ENCODE results near the gene SORCS3. TPM values are rescaled to one million over a fixed set of nuclear protein-coding genes. Genes with fewer than 3 reads are reported as not detected.

The SORCS3 gene
- total and polyA plus RNA-seq, 2 of the 4 experiments (the other 2 are of a cell fraction), result not detected

GRCh38 chr10:104601166-104601565, 39.9 kb upstream of the SORCS3 start:
- Histone ChIP-seq H3K4me3 (ENCODE audit: insufficient read depth, low read depth, low read length) (no peak overlapping the region), H2AK5ac (ENCODE audit: low read depth, low read length) (no peak overlapping the region), H4K91ac (ENCODE audit: insufficient read depth, low read depth, low read length) (no peak overlapping the region), H2BK5ac (ENCODE audit: low read depth, low read length, poor library complexity, severe bottlenecking) (no peak overlapping the region), H3K36me3 (ENCODE audit: control insufficient read depth, insufficient read depth, low read length) (no peaks in the 10 kb centered on the region), H3K27me3 (ENCODE audit: control insufficient read depth, insufficient read depth, low read length) (no peaks in the 10 kb centered on the region; the same call in 1 of the 2 replicates), H4K20me1 (ENCODE audit: insufficient read depth, low read length) (no peaks in the 10 kb centered on the region), H3K18ac (ENCODE audit: low read depth, low read length) (no peak overlapping the region), H3K4me2 (ENCODE audit: low read depth, low read length) (no peak overlapping the region), H3K4me1 (ENCODE audit: control insufficient read depth, insufficient read depth, low read length) (no peaks in the 10 kb centered on the region), H4K5ac (ENCODE audit: low read depth, low read length) (no peak overlapping the region), H3K4ac (ENCODE audit: low read depth, low read length) (no peak overlapping the region), H3K14ac (replicated peaks; ENCODE audit: low read depth, low read length) (no peak overlapping the region), H2BK15ac (ENCODE audit: low read depth, low read length) (no peak overlapping the region), H3K9me1 (ENCODE audit: insufficient read depth, low read length) (no peaks in the 10 kb centered on the region), H2BK20ac (ENCODE audit: low read depth, low read length) (no peak overlapping the region), H3K79me1 (ENCODE audit: low read depth in 1 of 2, low read length in 2 of 2) (no peaks in the 10 kb centered on the region), H2AK9ac (replicated peaks; ENCODE audit: low read depth, low read length, poor library complexity) (no peak overlapping the region), H3K56ac (ENCODE audit: extremely low read depth, insufficient read depth, low read length) (no peak overlapping the region), H3K9me3 (ENCODE audit: control insufficient read depth, insufficient read depth, low read length) (no peaks in the 10 kb centered on the region), H4K8ac (ENCODE audit: low read depth in 2 of 2, low read length in 2 of 2) (no peak overlapping the region), H3K27ac (ENCODE audit: insufficient read depth, low read length) (no peak overlapping the region), H3K9ac (ENCODE audit: low read depth, low read length) (no peak overlapping the region), H2BK120ac (ENCODE audit: low read depth, low read length) (no peak overlapping the region), H3K23ac (ENCODE audit: low read depth, low read length) (no peak overlapping the region), H2AFZ (replicated peaks; ENCODE audit: low read length, poor library complexity) (no peak overlapping the region)
- in situ Hi-C loops (cut with MboI; ENCODE audit: low sequenced_read_pairs), result no loop called here
- POLR2A ChIA-PET (ENCODE audit: unreplicated experiment), result no interaction called here
- no TSS peak for BruUV-seq (replicated peaks)
- TF ChIP-seq ELK1 (IDR thresholded peaks at IDR 0.05; ENCODE audit: borderline replicate concordance, low read depth, low read length) (no peak), RCOR1 (IDR thresholded peaks at IDR 0.05; ENCODE audit: insufficient replicate concordance, low read length) (no peak), MAZ (IDR thresholded peaks at IDR 0.05; ENCODE audit: borderline replicate concordance, low read depth, low read length) (no peak), FOS (IDR thresholded peaks at IDR 0.05; ENCODE audit: low read depth, low read length) (no peak), SMC3 (IDR thresholded peaks at IDR 0.05; ENCODE audit: low read depth, low read length) (no peak), MXI1 (IDR thresholded peaks at IDR 0.05; ENCODE audit: borderline replicate concordance, low read depth, low read length) (no peak), CTCF (conservative IDR thresholded peaks at IDR 0.05; ENCODE audit: low read depth, low read length) (no peak), CEBPB (IDR thresholded peaks at IDR 0.05; ENCODE audit: low read depth, low read length) (no peak)
- intact Hi-C loops (cut with micrococcal nuclease), result no loop called here
- ATAC-seq (ENCODE audit: low read depth) (no peak), DNase-seq (no peak)
- dilution Hi-C loops (cut with HindIII; ENCODE audit: low sequenced_read_pairs, unreplicated experiment), result no loop called here
- CTCF ChIA-PET, result no interaction called here
- no CpG with 5 or more reads among the region's 1 CpG for WGBS, 2 experiments (ENCODE audit: extremely low coverage in 2 of 2, insufficient read length in 1 of 2)

All from IMR-90 (cell line).